GM18870 (cell line): Measurements from ENCODE around the gene GPX5.
"Not testable (repeated sequence)": the region's sequence is repeated elsewhere in the genome, so short reads cannot be mapped to it uniquely, and the experiment has no call there.

Experiments
- ATAC-seq: cut with Tn5 transposase; IDR thresholded peaks from one replicate; pipeline ENCODE4 v1.9.1; 2021; ENCODE audit warnings: moderate library complexity; ENCODE audit not compliant: unreplicated experiment

GPX5 gene, protein sequence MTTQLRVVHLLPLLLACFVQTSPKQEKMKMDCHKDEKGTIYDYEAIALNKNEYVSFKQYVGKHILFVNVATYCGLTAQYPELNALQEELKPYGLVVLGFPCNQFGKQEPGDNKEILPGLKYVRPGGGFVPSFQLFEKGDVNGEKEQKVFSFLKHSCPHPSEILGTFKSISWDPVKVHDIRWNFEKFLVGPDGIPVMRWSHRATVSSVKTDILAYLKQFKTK

DNA sequence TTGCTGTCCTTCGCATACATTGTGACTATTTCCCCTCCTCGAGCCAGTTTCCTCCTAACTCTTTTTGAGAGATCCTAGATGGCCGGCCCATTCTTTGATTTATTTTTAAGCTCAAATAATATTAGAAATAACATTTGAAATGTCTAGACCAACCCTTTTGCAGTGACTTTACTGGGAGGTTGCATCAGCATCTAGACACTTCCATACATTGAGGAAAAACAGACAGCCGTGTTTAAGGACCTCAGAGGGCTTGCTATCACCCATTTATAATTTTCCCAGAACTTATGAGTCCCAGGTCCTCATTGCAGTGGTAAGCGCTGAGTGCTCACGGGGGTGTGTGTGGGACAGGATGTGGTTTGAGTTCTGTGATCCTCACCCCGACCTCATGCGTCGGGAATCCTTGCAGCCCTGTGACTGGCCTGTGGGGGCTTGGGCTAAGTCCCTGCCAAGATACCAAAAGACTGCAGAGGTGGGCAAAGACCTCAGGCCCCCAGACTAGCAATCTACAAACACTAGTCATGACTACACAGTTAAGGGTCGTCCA, at the start of gene GPX5:
Gene GPX5 (plus strand): TSS at position 386 of the 544 bp plus-strand sequence. CDS start 133 bp downstream, at position 519.
- no peak for ATAC-seq

DNA sequence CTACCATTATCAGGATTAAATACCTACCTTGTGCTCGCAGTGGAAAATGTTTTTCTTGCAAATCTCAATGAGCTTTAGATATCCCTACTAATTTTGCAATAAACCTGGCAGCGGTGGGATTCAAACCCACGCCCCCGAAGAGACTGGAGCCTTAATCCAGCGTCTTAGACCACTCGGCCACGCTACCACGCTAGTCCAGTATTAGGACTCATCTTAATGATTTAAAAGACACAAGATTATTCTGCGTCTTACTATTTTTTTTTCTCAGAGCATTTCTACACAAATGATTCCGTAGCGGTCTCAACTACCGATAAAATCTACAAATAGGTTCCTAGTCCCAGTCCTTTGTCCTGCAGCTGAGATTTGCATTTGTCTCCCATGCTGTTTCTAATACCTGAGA, 47.2 kb upstream of the GPX5 start:
- no peak for ATAC-seq

DNA sequence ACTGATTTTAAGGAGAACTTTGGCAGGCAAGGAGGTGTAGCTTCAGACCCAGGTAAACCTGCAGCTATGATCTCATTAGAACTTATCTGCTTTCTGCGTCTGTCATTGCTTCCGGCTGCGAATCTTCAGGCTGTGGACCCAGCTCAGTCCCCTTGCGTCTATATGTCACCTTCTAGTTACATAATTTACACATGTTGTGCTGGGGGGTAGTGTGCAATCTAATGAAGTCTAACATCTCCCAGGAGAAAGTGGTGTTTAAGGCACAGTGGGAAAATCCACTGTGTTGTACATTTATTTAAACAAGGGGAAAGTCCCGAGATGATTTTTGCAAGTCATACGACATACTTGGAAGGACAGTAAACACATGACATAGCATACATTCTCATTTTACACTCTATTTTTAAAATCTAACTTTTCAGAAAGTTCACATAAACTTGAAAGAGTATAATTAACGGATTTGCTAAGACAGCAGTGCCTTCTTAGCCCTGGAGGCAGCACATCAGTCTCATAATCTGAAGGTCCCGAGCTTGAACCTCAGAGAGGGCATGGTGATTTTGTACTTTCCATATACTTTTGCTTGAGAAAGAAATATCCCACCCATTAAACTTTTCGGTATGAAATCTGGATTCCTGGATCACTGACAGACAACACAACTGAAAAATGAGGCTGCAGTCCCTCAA, 45.3 kb upstream of the GPX5 start:
- ATAC-seq: no peak

DNA sequence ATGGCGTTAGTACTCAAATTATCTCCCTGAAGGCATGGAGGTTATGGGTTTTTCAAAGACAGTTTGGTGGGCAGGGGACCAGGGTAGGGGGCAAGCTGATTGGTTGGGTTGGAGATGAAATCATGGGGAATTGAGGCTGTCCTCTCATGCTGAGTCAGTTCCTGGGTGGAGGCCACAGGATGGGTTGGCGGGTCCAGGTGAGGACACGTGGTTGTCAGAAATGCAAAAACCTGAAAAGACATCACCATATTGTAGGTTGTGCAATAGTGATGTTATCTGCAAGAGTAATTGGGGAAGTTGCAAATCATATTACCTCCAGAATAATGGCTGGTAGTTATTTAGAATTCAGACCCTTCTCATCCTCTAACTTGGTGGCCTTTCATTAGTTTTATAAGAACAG, 40.2 kb upstream of the GPX5 start:
- ATAC-seq: no peak

DNA sequence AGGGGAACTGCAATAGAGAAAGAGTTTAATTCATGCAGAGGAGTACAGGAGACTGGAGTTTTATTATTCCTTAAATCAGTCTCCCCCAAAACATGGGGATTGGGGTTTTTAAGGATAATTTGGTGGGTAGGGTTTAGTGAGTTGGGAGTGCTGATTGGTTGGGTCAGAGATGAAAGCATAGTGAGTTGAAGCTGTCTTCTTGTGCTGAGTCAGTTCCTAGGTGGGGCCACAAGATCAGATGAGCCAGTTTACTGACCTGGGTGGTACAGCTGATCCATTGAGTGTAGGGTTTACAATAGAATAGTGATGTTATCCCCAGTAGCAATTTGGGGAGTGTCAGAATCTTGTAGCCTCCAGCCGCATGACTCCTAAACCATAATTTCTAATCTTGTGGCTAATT, 39.1 kb upstream of the GPX5 start:
- no peak for ATAC-seq

DNA sequence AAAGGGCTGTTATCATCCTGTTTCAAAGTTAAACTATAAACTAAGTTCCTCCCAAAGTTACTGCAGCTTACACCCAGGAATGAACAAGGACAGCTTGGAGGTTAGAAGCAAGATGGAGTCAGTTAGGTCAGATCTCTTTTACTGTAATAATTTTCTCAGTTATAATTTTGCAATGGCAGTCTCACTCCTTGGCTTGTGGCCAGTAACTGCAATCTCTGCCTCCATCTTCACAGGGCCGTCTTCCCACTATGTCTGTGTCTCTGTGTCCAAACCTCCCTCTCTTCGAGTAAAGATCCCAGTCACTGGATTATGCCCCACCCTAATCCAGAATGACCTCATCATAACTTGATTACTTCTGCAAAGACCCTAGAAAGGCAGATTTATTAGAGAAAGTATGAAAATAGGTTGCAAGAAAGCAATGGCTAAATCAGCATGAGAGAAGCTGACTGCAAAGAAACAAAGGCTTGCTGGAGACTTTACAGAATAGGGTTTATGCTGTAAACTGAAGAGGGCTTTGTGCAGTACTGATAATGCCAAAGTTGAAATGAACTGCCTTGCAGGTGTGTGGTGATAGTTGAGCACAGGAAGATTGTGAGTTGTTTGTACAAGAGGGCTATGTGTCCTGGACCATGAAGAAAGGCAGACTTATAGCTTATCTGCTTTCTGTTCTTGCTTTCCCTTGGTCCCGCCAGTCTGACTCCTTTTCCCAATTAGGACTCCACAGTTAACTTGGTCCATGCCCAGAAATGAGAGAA, 38.5 kb upstream of the GPX5 start:
- no peak for ATAC-seq

DNA sequence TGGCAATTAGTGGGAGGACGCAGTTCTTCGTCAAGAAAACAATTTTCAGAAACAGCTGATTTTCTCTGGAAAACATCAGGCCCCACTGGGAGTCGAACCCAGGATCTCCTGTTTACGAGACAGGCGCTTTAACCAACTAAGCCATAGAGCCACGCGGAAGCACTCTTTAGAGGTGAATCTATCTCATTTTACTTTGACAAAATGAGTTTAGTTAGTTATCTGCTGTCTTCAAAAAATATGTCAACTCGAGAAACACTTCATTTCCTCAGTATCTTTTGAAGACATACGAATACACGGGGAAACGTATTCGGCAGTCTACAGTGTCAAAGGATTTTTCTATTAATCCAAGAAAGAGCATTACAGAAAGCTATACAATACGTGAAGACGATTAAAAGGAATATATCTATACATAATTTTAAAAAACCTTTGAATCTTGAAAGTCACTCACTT, 36.7 kb upstream of the GPX5 start:
- no peak for ATAC-seq

DNA sequence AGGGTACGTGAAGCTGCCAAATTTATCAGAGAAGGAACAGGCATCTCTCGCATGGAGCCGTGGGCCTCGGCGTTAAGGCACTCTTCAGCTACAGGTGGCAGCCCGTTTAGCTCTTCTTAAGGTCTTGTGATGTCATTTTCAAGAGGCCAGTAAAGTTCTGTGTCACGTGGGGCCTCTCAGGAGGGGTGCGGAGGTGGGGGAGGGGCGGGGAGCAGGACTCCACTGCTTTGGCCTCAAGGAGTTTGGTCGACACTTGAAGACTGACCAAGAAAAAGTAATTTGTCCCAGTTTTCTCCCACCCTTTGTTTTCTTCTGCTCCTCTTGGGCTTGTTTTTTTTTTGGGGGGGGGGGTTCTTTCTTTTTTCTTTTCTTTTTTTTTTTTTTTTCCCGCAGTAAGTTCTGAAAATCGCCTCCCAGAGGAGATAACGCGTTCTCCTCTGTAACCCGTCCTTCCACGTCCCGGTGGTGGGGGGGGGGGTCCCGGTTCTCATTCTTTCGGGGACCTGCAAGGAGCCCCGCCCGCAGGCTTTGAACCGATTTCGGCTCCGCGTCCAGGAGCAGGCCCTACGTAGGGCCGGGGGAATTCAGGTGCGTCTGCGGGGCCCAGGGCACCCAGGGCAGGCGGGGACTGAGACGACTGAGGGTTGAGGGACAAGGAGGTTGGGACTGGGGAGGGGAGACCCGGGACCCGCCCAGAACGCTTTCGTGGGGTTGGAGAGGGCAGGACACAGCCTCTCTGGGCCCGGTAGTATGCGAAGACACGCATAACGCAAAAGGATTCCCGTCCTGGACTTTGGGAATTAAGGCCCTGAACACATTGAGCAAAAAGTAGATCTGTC, 36.1 kb upstream of the GPX5 start:
- ATAC-seq: no peak

DNA sequence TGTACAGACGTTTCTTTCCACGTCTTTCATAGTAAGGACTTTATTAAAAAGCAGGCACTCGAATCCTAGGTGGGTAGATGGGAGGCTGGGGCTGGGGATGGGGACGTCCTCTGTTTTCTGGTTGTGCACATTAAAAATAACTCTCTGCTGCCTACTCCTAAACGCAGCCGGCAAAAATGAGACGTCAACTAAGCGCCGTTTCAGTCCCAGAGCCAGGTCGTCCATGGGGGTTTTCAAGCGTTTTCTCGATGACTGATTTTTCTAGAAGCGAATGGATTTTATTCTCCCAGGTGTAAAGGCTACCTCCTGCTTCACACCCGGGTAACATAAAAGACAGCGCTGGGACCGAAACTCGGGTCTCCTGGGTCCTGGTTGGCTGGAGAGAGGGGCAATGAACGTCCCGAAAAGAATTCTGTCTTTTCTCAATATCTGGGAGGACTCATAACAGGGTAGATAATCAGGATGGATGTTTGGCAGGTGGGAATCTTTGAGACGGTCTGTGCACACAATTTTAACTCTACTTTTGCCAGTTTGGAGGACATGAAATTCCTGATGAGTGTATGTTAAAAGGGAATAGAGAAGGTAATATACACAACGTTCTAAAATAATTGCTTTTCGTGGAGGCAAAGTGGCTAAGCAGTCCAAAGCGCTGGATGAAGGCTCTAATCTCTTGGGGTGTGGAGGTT, 35.3 kb upstream of the GPX5 start:
- no peak for ATAC-seq

DNA sequence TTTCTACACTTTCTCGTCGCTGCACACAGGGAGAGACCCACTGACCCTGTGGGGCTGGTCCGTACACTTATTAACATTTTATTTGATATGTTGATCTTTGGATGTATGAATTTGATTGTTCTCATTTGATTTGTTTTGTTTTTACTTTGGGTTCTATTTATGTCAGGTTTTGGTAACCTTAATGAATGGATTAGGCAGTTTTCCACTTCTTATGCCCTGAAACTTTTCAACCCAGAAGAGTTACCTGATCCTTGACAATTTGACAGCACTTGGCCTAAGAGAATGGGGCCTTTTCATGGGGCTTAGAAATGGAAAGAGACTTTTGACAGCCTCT, 33.7 kb upstream of the GPX5 start:
- ATAC-seq: no peak

DNA sequence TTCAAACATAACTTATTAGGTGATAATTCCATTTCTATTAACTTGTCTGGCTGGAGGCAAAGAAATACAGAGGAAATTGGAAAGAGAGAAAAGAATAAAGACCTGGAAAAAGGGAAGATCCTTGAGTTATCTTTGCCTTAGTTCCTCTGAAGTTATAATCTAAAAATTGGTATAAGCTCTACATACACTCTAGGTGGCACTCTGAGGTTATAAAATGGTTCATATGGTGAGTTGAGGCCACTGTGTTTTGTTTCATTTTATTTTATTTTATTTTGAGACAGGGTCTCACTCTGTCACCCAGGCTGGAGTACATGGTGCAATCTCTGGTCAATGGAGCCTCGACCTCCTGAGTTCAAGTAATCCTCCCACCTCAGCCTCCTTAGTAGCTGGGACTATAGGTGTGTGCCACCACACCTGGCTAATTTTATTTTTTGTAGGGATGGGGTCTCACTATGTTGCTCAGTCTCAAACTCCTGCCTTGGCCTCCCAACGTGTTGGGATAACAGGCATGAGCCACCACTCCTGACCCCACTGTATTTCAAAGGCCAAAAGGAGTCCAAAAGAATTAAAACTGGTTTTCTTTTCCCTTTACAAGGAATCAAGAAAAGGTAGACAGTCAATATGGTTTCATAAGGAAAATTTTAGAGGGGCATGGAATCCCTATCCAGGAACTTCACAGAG, 29.4 kb upstream of the GPX5 start:
- ATAC-seq: no peak

DNA sequence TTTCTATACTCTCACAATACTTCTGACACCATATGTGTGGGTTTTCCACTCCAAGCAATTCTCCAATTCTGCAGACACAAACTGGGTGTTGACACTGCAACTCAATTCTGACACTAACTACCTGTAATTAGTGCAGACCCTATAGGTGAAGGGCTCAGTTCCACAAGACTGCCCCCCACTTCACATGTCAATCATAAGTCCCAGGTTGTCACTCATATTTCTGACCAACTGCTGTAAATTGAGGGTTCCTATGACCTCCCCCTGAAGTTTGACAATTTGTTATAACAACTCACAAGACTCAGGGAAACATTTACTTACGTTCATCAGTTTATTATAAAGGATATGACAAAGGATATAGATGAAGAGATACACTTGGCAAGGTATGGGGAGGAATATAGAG, 28.4 kb upstream of the GPX5 start:
- no peak for ATAC-seq

DNA sequence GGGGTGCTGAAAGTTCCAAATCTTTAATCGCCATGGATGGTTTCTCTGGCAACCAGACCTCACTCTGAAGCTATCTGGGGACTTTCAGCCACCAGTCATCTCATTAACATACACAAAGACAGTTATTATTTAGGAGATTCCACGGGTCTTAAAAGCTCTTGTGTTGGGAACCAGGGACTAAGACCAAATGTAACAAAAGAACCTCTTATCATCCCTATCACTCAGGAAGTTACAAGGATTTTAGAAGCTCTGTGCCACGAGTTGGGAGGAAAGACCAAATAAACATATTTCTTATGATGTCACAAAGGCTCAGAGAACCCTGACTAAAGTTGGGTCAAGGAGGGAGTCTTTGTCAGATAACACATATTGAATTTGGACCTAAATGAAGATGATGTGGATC, 27.8 kb upstream of the GPX5 start:
- no peak for ATAC-seq

DNA sequence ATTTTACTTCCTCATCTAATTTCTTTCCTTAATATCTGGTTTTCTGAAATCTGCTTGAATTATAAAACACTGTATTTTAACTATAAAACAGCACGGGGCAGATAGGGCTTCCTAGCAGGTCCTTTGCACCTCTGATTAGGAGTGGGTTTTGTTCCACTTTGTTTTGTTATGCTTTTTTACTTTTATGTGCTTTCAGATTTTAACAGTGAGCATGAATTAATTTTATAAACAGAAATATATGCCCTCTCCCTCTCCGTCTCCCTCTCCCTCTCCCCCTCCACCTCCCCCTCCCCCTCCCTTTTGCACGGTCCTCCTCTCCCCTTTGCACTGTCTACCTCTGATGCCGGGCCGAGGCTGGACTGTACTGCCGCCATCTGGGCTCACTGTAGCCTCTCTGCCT, 24.4 kb upstream of the GPX5 start:
- no peak for ATAC-seq

DNA sequence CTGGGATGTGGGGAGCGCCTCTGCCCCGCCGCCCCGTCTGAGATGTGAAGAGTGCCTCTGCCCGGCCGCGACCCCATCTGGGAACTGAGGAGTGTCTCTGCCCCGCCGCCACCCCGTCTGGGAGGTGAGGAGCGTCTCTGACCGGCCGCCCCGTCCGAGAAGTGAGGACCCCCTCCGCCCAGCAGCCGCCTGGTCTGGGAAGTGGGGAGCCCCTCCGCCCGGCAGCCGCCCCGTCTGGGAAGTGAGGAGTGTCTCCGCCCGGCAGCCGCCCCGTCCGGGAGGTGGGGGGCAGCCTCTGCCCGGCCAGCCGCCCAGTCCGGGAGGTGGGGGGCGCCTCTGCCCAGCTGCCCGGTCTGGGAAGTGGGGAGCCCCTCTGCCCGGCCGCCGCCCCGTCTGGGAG, 23.5 kb upstream of the GPX5 start:
- not testable (repeated sequence) for ATAC-seq

DNA sequence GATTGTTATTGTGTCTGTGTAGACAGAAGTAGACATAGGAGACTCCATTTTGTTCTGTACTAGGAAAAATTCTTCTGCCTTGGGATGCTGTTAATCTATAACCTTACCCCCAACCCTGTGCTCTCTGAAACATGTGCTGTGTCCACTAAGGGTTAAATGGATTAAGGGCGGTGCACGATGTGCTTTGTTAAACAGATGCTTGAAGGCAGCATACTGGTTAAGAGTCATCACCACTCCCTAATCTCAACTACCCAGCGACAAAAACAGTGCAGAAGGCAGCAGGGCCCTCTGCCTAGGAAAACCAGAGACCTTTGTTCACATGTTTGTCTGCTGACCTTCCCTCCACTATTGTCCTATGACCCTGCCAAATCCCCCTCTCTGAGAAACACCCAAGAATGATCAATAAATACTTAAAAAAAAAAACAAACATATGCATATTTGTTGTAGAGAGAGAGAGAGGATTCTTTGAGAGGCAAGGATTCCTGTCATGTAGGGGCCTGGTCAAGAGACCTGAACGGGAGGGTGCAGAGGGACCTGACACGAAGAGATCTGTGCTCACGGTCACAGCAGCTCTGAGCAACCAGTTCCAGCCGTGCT, 22.9 kb upstream of the GPX5 start:
- ATAC-seq: not testable (repeated sequence)

DNA sequence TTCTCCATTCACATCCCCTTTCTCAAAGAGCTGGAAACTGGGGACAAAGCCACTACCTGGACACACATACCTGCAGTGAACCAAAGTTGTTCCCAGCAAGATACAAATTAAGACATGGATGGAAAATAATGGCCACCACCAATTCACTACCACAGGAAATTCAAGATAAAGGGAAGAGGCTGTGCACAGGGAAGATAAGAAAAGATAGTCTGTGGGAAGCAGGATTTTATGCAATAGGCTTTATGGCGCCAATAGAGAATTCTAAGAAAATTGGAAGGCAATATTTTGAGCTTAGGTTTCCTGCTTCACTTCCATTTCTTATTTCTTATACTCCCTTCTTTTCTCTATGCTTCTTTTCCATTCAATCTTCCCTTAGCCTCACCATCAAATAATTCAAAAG, 19.9 kb upstream of the GPX5 start:
- ATAC-seq: no peak

DNA sequence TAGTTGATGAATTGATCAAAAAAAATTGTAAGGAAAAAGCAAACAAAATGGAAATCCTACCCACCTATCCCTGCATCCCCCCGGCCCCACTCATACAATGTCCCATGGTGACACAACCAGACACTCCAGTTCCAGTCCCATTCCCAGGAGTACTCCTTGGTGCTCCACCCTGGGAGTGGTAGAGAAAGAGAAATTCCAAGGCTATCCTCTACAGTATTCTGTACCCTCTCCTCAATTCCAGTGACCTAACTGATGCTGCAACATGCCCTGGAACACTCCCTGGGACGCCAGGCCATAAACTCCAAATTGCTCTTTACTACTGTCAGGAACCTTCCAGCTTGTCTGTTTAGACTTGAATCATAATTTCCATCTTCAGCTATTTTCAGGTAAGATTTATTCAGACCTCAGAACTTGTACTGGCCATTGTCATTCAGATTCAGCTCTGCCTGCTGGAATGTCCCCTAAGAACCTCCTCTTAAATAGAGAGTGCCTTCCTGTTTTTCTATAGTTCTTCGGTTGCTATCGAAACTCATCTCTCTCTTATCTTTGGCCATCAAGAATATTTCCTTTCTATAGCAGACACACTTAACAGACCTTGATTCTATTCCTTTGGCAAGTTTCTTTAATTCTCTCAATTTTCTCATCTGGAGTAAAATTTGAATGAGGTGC, 18.7 kb upstream of the GPX5 start:
- ATAC-seq: no peak
